Fibroblast of lung (primary cell): ENCODE measurements around the gene DGLUCY. TPM values are rescaled to one million over a fixed set of nuclear protein-coding genes. Genes with fewer than 3 reads are reported as not detected.

ENCODE experiments used
- DNase-seq, 2 donors: peaks; one replicate each; pipeline versions ENCODE4 v3.0.0 to v3.0.0-alpha.2; 2010; ENCODE audit warnings: low read depth in 2 of 2
- H2AFZ ChIP-seq: 2 replicates; pipeline ENCODE4 v1.5.1; 2012; ENCODE audit warnings: low read length, control low read depth, inconsistent platforms
- H3K27ac ChIP-seq: 2 replicates; pipeline ENCODE4 v1.5.1; 2011; ENCODE audit warnings: low read length, control low read depth; ENCODE audit not compliant: insufficient read depth
- H3K27me3 ChIP-seq: 2 replicates; pipeline ENCODE4 v1.5.1; 2011; ENCODE audit warnings: mild to moderate bottlenecking, low read length; ENCODE audit not compliant: control insufficient read depth, insufficient read depth
- H3K36me3 ChIP-seq: 2 replicates; pipeline ENCODE4 v1.5.1; 2011; ENCODE audit warnings: low read length; ENCODE audit not compliant: control insufficient read depth, insufficient read depth
- H3K4me1 ChIP-seq: 2 replicates; pipeline ENCODE4 v1.5.1; 2011; ENCODE audit warnings: low read length; ENCODE audit not compliant: control insufficient read depth, insufficient read depth; ENCODE audit errors: extremely low read depth
- H3K4me2 ChIP-seq: 2 replicates; pipeline ENCODE4 v1.5.1; 2011; ENCODE audit warnings: low read length, control low read depth; ENCODE audit not compliant: insufficient read depth; ENCODE audit errors: extremely low read depth
- H3K4me3 ChIP-seq, 4 experiments: fragments of 200-600 bp in 1 of 4; sonication (generic) in 1 of 4; replicated peaks in 1 of 4; 2 replicates each; pipeline ENCODE4 v1.5.1; 2011 to 2016; ENCODE audit warnings: low read length in 4 of 4, low read depth in 3 of 4, mild to moderate bottlenecking in 3 of 4, control low read depth in 2 of 4, inconsistent platforms in 1 of 4, mixed read lengths in 1 of 4; ENCODE audit not compliant: insufficient read depth in 1 of 4; ENCODE audit errors: control extremely low read depth in 1 of 4
- H3K79me2 ChIP-seq: 2 replicates; pipeline ENCODE4 v1.5.1; 2012; ENCODE audit warnings: mild to moderate bottlenecking, low read length, inconsistent platforms; ENCODE audit not compliant: control insufficient read depth, insufficient read depth
- H3K9ac ChIP-seq: 2 replicates; pipeline ENCODE4 v1.5.1; 2011; ENCODE audit warnings: mild to moderate bottlenecking, low read length, control low read depth; ENCODE audit not compliant: insufficient read depth
- H3K9me3 ChIP-seq: 2 replicates; pipeline ENCODE4 v1.5.1; 2012; ENCODE audit warnings: low read depth, low read length; ENCODE audit not compliant: control insufficient read depth, insufficient read depth
- H4K20me1 ChIP-seq: 2 replicates; pipeline ENCODE4 v1.5.1; 2011; ENCODE audit warnings: low read length; ENCODE audit not compliant: control insufficient read depth, insufficient read depth; ENCODE audit errors: extremely low read depth
- EZH2 ChIP-seq: IDR thresholded peaks from 2 replicates; pipeline ENCODE4 v1.5.1; 2012; ENCODE audit warnings: low read length, control low read depth, mild to moderate bottlenecking; ENCODE audit errors: missing control alignments
- polyA plus RNA-seq, 2 donors: library from polyadenylated mRNA; depleted of rRNA in 1 of 2; stranded (reverse) in 1 of 2; unstranded in 1 of 2; fragments of >200 nt; gene quantifications; 2 replicates each; pipeline ENCODE4 v1.2.1, GENCODE V29; 2011 to 2012; ENCODE audit warnings: missing spikeins in 1 of 2
- total RNA-seq: library from RNA; depleted of rRNA; stranded (reverse); fragments of >200 nt; gene quantifications from 2 replicates; pipeline ENCODE4 v1.2.1, GENCODE V29; 2014
- TF ChIP-seq, protein P1 (sequence below), 2 donors: IDR thresholded peaks in 1 of 2; conservative IDR thresholded peaks in 1 of 2; 1 replicate in 1 of 2; 2 replicates in 1 of 2; pipeline ENCODE4 v1.5.1; 2011 to 2012; ENCODE audit warnings: low read length in 2 of 2, control low read depth in 1 of 2, inconsistent platforms in 1 of 2, low read depth in 1 of 2, mild to moderate bottlenecking in 1 of 2

Gene DGLUCY
- total and polyA plus RNA-seq, 2 donors (not counting 1 experiment from before 2014, with no cell fraction given) = 26.7 to 62.1 TPM

DNA sequence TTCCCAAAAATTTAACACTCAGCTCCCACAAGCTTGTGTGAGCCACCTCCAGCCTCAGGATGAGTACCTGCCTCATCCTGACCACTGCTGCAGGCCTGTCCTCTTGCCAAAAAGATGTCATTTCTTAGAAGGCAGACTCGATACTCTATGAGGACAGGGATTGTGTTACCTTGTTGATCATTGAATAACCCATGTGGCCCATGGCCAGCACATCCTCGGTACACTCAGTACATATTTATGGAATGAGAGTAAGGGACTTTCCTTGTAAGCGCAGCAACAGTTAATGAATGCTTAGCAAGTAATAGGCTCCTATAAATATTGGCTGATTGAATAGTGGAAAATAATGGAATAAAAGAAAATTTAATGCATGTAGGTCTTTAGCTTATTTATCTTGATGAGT is 15.3 kb upstream of the DGLUCY start:
- Histone ChIP-seq H3K4me2 (no peak overlapping the region), H2AFZ (no peak overlapping the region), H3K9me3 (no peaks in the 10 kb centered on the region), H3K4me3 (no peak overlapping the region), H3K27me3 (peaks cover 3% of the 10 kb centered on the region), H3K27ac (no peak overlapping the region), H3K4me1 (no peaks in the 10 kb centered on the region), H4K20me1 (no peaks in the 10 kb centered on the region), H3K9ac (no peak overlapping the region), H3K36me3 (no peaks in the 10 kb centered on the region), H3K79me2 (no peaks in the 10 kb centered on the region)
- DNase-seq = peak in 1 of 2 donors; percentile 44
- TF ChIP-seq, protein P1, sequence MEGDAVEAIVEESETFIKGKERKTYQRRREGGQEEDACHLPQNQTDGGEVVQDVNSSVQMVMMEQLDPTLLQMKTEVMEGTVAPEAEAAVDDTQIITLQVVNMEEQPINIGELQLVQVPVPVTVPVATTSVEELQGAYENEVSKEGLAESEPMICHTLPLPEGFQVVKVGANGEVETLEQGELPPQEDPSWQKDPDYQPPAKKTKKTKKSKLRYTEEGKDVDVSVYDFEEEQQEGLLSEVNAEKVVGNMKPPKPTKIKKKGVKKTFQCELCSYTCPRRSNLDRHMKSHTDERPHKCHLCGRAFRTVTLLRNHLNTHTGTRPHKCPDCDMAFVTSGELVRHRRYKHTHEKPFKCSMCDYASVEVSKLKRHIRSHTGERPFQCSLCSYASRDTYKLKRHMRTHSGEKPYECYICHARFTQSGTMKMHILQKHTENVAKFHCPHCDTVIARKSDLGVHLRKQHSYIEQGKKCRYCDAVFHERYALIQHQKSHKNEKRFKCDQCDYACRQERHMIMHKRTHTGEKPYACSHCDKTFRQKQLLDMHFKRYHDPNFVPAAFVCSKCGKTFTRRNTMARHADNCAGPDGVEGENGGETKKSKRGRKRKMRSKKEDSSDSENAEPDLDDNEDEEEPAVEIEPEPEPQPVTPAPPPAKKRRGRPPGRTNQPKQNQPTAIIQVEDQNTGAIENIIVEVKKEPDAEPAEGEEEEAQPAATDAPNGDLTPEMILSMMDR (conservative IDR thresholded peaks at IDR 0.05 in 1 of 2, IDR thresholded peaks at IDR 0.05 in 1 of 2; ENCODE audit: low read depth in 1 of 2, low read length in 2 of 2) = no peak
- TF ChIP-seq EZH2 = no peak

DNA sequence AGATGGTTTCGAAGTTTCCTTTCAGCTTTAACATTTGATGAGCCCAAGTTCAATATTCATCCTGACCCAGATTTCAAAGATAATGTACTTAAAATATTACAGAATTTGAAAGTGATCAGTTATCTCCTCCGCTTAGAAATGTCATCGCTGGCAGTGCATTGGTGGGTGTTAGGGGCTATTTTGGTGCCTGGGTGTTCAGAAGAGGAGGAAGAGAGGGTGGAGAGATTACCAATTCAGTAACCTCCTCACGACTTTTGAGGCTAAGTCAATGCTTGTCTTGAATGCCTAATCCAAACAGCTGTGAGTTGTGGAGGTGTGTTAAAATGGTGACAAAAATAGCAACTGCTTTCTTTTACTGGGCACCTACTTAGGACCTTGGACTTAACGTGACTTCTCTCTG is 13.8 kb upstream of the DGLUCY start:
- Histone ChIP-seq H3K9ac (no peak overlapping the region), H3K27me3 (peaks cover 3% of the 10 kb centered on the region), H2AFZ (no peak overlapping the region), H3K9me3 (no peaks in the 10 kb centered on the region), H3K79me2 (no peaks in the 10 kb centered on the region), H3K27ac (no peak overlapping the region), H3K4me2 (no peak overlapping the region), H3K4me3 (no peak overlapping the region), H3K4me1 (no peaks in the 10 kb centered on the region), H3K36me3 (no peaks in the 10 kb centered on the region), H4K20me1 (no peaks in the 10 kb centered on the region)
- no peak for TF ChIP-seq EZH2
- TF ChIP-seq, protein P1 (conservative IDR thresholded peaks at IDR 0.05 in 1 of 2, IDR thresholded peaks at IDR 0.05 in 1 of 2; ENCODE audit: low read depth in 1 of 2, low read length in 2 of 2) = no peak
- DNase-seq = no peak

DNA sequence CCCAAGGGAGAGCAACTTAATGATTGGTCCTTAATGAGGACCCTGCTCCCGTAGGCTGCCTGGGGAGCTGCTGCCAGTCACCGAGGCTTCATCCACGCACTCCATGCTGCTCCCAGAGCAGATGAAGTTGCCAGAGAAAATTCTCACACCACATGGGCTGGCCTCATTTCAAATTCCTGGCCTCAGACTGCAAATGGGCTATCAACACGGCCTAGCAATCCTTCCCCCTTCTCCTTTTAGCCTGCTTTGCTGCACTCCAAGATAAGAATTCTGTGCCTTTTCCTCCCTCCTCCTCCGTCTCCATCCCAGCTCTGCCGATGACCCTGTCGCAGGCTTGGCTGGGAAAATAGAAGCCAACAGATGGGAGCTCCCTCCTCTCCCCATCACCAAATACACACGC is 10.8 kb upstream of the DGLUCY start:
- Histone ChIP-seq H3K27me3 (peaks cover 3% of the 10 kb centered on the region), H3K36me3 (no peaks in the 10 kb centered on the region), H3K4me3 (no peak overlapping the region), H3K4me2 (no peak overlapping the region), H3K4me1 (no peaks in the 10 kb centered on the region), H3K79me2 (no peaks in the 10 kb centered on the region), H3K9ac (no peak overlapping the region), H2AFZ (no peak overlapping the region), H3K9me3 (no peaks in the 10 kb centered on the region), H4K20me1 (no peaks in the 10 kb centered on the region), H3K27ac (no peak overlapping the region)
- no peak for TF ChIP-seq EZH2
- TF ChIP-seq, protein P1 (conservative IDR thresholded peaks at IDR 0.05 in 1 of 2, IDR thresholded peaks at IDR 0.05 in 1 of 2; ENCODE audit: low read depth in 1 of 2, low read length in 2 of 2) = no peak
- no peak for DNase-seq
